HepG2 (cell line): ENCODE data around the gene SLC38A3. TPM values are rescaled to one million over a fixed set of nuclear protein-coding genes. Genes with fewer than 3 reads are reported as not detected.

ENCODE experiments used
- DNMT3B ChIP-seq: conservative IDR thresholded peaks from 2 replicates; pipeline ENCODE4 v1.6.1; 2016; ENCODE audit warnings: missing biosample characterization, control low read depth
- FOXO1 ChIP-seq: sonication (generic); formaldehyde crosslinking; IDR thresholded peaks from 2 replicates; pipeline ENCODE4 v1.4.0; 2020; ENCODE audit warnings: missing genetic modification reagents
- GATAD2A ChIP-seq: IDR thresholded peaks from 2 replicates; pipeline ENCODE4 v1.6.1; 2016
- KAT7 ChIP-seq: IDR thresholded peaks from 2 replicates; pipeline ENCODE4 v1.6.1; 2018; ENCODE audit warnings: borderline replicate concordance, missing compliant biosample characterization
- KDM2A ChIP-seq: sonication (generic); formaldehyde crosslinking; IDR thresholded peaks from 2 replicates; pipeline ENCODE4 v1.4.0; 2020; ENCODE audit warnings: low read depth, missing genetic modification reagents, borderline replicate concordance
- KDM4B ChIP-seq: sonication (generic); formaldehyde crosslinking; IDR thresholded peaks from 2 replicates; pipeline ENCODE4 v1.4.0; 2020; ENCODE audit warnings: missing genetic modification reagents
- KLF9 ChIP-seq: IDR thresholded peaks from 2 replicates; pipeline ENCODE4 v1.6.1; 2016; ENCODE audit warnings: low read depth
- NFYC ChIP-seq: IDR thresholded peaks from 2 replicates; pipeline ENCODE4 v1.6.1; 2016; ENCODE audit warnings: missing genetic modification reagents, missing compliant biosample characterization
- SCMH1 ChIP-seq: sonication (generic); formaldehyde crosslinking; IDR thresholded peaks from 2 replicates; pipeline ENCODE4 v1.9.0; 2021; ENCODE audit warnings: missing genetic modification reagents, mild to moderate bottlenecking, borderline replicate concordance
- ZFP82 ChIP-seq: sonication (generic); formaldehyde crosslinking; IDR thresholded peaks from 2 replicates; pipeline ENCODE4 v1.5.1; 2020; ENCODE audit warnings: mild to moderate bottlenecking, missing genetic modification reagents, borderline replicate concordance
- ZNF614 ChIP-seq: IDR thresholded peaks from 2 replicates; pipeline ENCODE4 v1.6.1; 2018; ENCODE audit warnings: missing biosample characterization, missing genetic modification reagents, inconsistent platforms, borderline replicate concordance
- ZSCAN31 ChIP-seq: sonication (generic); formaldehyde crosslinking; IDR thresholded peaks from 2 replicates; pipeline ENCODE4 v1.5.0; 2020; ENCODE audit warnings: low read depth, mild to moderate bottlenecking, missing genetic modification reagents
- polyA plus RNA-seq, 8 experiments: library from polyadenylated mRNA; depleted of rRNA in 3 of 8; stranded (reverse) in 7 of 8; unstranded in 1 of 8; fragments of >200 nt; fragmentation: Illumina TruSeq in 4 of 8; extraction: Trizol in 4 of 8; gene quantifications; 2 replicates each; pipeline versions ENCODE4 v1.2.1 to v1.2.3, GENCODE V29; 2011 to 2016; ENCODE audit warnings: low read depth in 4 of 8, missing spikeins in 1 of 8, mixed read lengths in 1 of 8; ENCODE audit not compliant: insufficient read depth in 1 of 8
- total RNA-seq, 5 experiments: library from RNA; depleted of rRNA; stranded (reverse); fragments of >200 nt; fragmentation: Illumina TruSeq; extraction: Trizol; gene quantifications; 2 replicates each; pipeline ENCODE4 v1.2.3, GENCODE V29; 2016; ENCODE audit warnings: low read depth in 1 of 5
- TF ChIP-seq, protein P1 (sequence below): sonication (generic); formaldehyde crosslinking; IDR thresholded peaks from 2 replicates; pipeline ENCODE4 v1.8.0; 2022; ENCODE audit warnings: mild to moderate bottlenecking, missing genetic modification reagents; ENCODE audit not compliant: insufficient replicate concordance
- TF ChIP-seq, protein P2 (sequence below): sonication (generic); formaldehyde crosslinking; IDR thresholded peaks from 2 replicates; pipeline ENCODE4 v1.4.0; 2020; ENCODE audit warnings: missing genetic modification reagents
- TF ChIP-seq, protein P3 (sequence below): sonication (generic); formaldehyde crosslinking; IDR thresholded peaks from 2 replicates; pipeline ENCODE4 v1.4.0; 2020; ENCODE audit warnings: missing genetic modification reagents
- TF ChIP-seq, protein P4 (sequence below): sonication (generic); formaldehyde crosslinking; IDR thresholded peaks from 2 replicates; pipeline ENCODE4 v1.8.1; 2023; ENCODE audit warnings: mild to moderate bottlenecking, inconsistent platforms, moderate library complexity, missing genetic modification reagents, borderline replicate concordance
- TF ChIP-seq, protein P5 (sequence below): sonication (generic); formaldehyde crosslinking; IDR thresholded peaks from 2 replicates; pipeline ENCODE4 v1.4.0; 2020; ENCODE audit warnings: missing genetic modification reagents, borderline replicate concordance

SLC38A3 gene
- total and polyA plus RNA-seq, 2 of the 13 experiments (the other 11 are each of a cell fraction or from before 2014, with no cell fraction given), result 29.8 to 164 TPM

DNA sequence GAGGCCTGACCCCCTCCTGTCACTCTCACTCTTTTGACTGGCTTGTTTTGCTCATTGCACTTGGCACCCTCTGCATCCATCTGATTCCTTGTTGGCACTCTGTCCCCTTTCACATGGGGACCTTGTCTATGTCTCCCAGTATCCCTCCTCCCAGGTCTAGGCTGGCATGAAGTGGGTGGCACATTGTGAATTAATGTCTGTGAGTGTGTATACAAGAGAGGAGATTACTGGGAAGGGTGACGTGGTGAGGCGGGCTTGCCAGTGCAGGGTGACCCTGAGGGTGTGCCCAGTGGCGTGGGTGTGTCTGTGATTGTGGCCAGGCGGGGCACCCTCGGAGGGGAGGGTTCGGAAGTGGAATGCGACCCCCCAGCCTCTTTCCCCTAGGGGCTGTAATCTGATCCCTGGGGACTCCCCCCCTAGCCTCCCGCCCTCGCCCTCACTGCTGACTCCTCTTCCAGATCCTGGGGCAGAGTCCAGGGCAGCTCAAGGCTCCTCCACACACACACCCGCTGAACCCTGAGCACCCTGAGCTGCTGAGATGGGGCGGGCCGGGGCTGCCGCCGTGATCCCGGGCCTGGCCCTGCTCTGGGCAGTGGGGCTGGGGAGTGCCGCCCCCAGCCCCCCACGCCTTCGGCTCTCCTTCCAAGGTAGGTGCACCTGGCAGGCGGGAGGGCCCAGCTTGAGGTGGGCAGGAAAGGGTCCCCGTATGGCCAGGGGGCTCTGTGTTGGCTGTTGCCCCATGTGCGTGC lies 63.8 kb downstream of the SLC38A3 start, which contains the start of gene SEMA3B (continued):
- no peak; the same call in 1 of the 2 replicates for TF ChIP-seq KAT7 (CRISPR knock-in tag)
- TF ChIP-seq KDM2A (CRISPR knock-in tag), result peak; percentile 15; the same call in 1 of the 2 replicates
- TF ChIP-seq KDM4B (CRISPR knock-in tag), result no peak
- TF ChIP-seq, protein P1, sequence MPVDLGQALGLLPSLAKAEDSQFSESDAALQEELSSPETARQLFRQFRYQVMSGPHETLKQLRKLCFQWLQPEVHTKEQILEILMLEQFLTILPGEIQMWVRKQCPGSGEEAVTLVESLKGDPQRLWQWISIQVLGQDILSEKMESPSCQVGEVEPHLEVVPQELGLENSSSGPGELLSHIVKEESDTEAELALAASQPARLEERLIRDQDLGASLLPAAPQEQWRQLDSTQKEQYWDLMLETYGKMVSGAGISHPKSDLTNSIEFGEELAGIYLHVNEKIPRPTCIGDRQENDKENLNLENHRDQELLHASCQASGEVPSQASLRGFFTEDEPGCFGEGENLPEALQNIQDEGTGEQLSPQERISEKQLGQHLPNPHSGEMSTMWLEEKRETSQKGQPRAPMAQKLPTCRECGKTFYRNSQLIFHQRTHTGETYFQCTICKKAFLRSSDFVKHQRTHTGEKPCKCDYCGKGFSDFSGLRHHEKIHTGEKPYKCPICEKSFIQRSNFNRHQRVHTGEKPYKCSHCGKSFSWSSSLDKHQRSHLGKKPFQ (CRISPR knock-in tag), result no peak
- no peak for TF ChIP-seq SCMH1 (CRISPR knock-in tag)
- TF ChIP-seq, protein P2, sequence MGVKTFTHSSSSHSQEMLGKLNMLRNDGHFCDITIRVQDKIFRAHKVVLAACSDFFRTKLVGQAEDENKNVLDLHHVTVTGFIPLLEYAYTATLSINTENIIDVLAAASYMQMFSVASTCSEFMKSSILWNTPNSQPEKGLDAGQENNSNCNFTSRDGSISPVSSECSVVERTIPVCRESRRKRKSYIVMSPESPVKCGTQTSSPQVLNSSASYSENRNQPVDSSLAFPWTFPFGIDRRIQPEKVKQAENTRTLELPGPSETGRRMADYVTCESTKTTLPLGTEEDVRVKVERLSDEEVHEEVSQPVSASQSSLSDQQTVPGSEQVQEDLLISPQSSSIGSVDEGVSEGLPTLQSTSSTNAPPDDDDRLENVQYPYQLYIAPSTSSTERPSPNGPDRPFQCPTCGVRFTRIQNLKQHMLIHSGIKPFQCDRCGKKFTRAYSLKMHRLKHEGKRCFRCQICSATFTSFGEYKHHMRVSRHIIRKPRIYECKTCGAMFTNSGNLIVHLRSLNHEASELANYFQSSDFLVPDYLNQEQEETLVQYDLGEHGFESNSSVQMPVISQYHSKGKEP (CRISPR knock-in tag), result no peak
- peak; percentile 45; the same call in 1 of the 2 replicates for TF ChIP-seq ZSCAN31 (CRISPR knock-in tag)
- TF ChIP-seq KLF9 (CRISPR knock-in tag), result no peak
- TF ChIP-seq NFYC, result no peak
- TF ChIP-seq FOXO1 (CRISPR knock-in tag), result no peak
- no peak for TF ChIP-seq ZNF614 (CRISPR knock-in tag)
- no peak for TF ChIP-seq ZFP82 (CRISPR knock-in tag)
- TF ChIP-seq DNMT3B (CRISPR knock-in tag), result no peak
- TF ChIP-seq GATAD2A (CRISPR knock-in tag), result no peak; the same call in 1 of the 2 replicates
- TF ChIP-seq, protein P3, sequence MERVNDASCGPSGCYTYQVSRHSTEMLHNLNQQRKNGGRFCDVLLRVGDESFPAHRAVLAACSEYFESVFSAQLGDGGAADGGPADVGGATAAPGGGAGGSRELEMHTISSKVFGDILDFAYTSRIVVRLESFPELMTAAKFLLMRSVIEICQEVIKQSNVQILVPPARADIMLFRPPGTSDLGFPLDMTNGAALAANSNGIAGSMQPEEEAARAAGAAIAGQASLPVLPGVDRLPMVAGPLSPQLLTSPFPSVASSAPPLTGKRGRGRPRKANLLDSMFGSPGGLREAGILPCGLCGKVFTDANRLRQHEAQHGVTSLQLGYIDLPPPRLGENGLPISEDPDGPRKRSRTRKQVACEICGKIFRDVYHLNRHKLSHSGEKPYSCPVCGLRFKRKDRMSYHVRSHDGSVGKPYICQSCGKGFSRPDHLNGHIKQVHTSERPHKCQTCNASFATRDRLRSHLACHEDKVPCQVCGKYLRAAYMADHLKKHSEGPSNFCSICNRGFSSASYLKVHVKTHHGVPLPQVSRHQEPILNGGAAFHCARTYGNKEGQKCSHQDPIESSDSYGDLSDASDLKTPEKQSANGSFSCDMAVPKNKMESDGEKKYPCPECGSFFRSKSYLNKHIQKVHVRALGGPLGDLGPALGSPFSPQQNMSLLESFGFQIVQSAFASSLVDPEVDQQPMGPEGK (CRISPR knock-in tag), result peak; percentile 99
- TF ChIP-seq, protein P4, sequence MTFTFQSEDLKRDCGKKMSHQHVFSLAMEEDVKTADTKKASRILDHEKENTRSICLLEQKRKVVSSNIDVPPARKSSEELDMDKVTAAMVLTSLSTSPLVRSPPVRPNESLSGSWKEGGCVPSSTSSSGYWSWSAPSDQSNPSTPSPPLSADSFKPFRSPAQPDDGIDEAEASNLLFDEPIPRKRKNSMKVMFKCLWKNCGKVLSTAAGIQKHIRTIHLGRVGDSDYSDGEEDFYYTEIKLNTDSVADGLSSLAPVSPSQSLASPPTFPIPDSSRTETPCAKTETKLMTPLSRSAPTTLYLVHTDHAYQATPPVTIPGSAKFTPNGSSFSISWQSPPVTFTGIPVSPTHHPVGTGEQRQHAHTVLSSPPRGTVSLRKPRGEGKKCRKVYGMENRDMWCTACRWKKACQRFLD (CRISPR knock-in tag), result 0 out of 2 replicates have a peak, but pooled peaks have one; percentile 12
- TF ChIP-seq, protein P5, sequence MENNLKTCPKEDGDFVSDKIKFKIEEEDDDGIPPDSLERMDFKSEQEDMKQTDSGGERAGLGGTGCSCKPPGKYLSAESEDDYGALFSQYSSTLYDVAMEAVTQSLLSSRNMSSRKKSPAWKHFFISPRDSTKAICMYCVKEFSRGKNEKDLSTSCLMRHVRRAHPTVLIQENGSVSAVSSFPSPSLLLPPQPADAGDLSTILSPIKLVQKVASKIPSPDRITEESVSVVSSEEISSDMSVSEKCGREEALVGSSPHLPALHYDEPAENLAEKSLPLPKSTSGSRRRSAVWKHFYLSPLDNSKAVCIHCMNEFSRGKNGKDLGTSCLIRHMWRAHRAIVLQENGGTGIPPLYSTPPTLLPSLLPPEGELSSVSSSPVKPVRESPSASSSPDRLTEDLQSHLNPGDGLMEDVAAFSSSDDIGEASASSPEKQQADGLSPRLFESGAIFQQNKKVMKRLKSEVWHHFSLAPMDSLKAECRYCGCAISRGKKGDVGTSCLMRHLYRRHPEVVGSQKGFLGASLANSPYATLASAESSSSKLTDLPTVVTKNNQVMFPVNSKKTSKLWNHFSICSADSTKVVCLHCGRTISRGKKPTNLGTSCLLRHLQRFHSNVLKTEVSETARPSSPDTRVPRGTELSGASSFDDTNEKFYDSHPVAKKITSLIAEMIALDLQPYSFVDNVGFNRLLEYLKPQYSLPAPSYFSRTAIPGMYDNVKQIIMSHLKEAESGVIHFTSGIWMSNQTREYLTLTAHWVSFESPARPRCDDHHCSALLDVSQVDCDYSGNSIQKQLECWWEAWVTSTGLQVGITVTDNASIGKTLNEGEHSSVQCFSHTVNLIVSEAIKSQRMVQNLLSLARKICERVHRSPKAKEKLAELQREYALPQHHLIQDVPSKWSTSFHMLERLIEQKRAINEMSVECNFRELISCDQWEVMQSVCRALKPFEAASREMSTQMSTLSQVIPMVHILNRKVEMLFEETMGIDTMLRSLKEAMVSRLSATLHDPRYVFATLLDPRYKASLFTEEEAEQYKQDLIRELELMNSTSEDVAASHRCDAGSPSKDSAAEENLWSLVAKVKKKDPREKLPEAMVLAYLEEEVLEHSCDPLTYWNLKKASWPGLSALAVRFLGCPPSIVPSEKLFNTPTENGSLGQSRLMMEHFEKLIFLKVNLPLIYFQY (CRISPR knock-in tag), result peak; percentile 24; the same call in 1 of the 2 replicates
